Progenitor cell of endocrine pancreas (in vitro differentiated cells): Measurements from ENCODE around the gene MED23. TPM values are rescaled to one million over a fixed set of nuclear protein-coding genes. Genes with fewer than 3 reads are reported as not detected.

Source experiments
- DNase-seq: peaks from one replicate; pipeline ENCODE4 v3.0.0; 2021; ENCODE audit warnings: low spot score; ENCODE audit not compliant: unreplicated experiment
- H3K27ac Mint-ChIP-seq: 2 replicates; pipeline ENCODE4 v1.8.0; 2021; ENCODE audit warnings: mild to moderate bottlenecking, moderate library complexity, mixed read lengths
- H3K27me3 Mint-ChIP-seq: 2 replicates; pipeline ENCODE4 v1.8.0; 2021; ENCODE audit warnings: mixed read lengths
- H3K36me3 Mint-ChIP-seq: 2 replicates; pipeline ENCODE4 v1.8.0; 2022; ENCODE audit warnings: mixed read lengths; ENCODE audit not compliant: insufficient read depth
- H3K4me1 Mint-ChIP-seq: 2 replicates; pipeline ENCODE4 v1.8.0; 2021; ENCODE audit warnings: low read depth, mixed read lengths
- H3K4me3 Mint-ChIP-seq: 2 replicates; pipeline ENCODE4 v1.8.0; 2021; ENCODE audit warnings: low read depth, mild to moderate bottlenecking, moderate library complexity, mixed read lengths
- H3K9me3 Mint-ChIP-seq: 2 replicates; pipeline ENCODE4 v1.8.0; 2021; ENCODE audit warnings: low read depth, mixed read lengths
- CTCF ChIP-seq: fragments of 200-600 bp; sonication (generic); IDR thresholded peaks from one replicate; pipeline ENCODE4 v1.5.0; 2021; ENCODE audit warnings: antibody characterized with exemption, mild to moderate bottlenecking; ENCODE audit not compliant: unreplicated experiment
- total RNA-seq: library from RNA; stranded (reverse); gene quantifications from 2 replicates; pipeline ENCODE4 v1.2.1, GENCODE V29; 2021

The MED23 gene
- total RNA-seq, 1 donor from 2014 or later = 39.4 TPM

DNA sequence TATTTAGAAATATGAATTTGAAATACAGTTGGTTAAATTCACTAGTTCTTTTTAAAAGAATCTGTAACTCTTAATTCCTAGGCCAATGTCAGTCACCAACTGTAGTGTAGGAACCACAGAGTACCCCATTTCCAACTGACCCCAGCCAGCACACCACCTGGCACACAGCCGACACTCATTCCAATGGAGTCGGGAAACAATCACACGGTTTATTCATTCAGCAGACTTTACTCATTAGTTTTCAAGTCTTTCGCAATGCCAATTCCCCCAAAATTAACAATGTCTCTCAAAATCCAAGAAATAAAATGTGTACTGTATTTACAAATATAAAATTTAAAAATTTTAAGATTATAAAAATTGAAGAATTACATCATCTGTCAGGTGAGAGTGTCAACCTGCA lies 41.5 kb downstream of the MED23 start:
- DNase-seq = no peak
- Mint-ChIP-seq H3K36me3 (peaks cover 18% of the 10 kb centered on the region), H3K4me3 (no peak overlapping the region), H3K4me1 (no peaks in the 10 kb centered on the region), H3K27ac (no peak overlapping the region), H3K27me3 (no peaks in the 10 kb centered on the region), H3K9me3 (no peaks in the 10 kb centered on the region)
- TF ChIP-seq CTCF = no peak

DNA sequence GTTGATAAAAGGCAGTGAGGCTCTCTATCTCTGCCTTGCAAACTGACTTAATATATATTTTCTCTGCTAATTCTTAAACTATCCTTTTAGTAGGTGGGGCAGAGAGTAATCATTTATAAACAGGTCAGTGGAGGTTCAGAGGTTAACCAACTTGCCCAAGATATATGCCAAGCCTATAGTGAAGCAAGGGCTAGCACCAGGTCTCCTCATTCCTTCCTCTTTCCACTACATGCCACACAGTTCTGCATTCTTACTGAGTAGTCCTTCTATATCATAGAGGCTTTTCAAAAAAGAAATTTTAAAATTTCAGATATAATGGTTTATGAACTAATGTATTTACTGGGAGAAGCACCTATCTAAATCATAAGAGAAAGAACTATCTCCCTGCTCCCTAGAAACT lies 46.5 kb downstream of the MED23 start:
- Mint-ChIP-seq H3K9me3 (no peaks in the 10 kb centered on the region), H3K36me3 (peaks cover 11% of the 10 kb centered on the region), H3K4me3 (no peak overlapping the region), H3K4me1 (no peaks in the 10 kb centered on the region), H3K27me3 (no peaks in the 10 kb centered on the region), H3K27ac (no peak overlapping the region)
- TF ChIP-seq CTCF = no peak
- no peak for DNase-seq

GRCh38 chr6:131575834-131576478 lies 52.1 kb downstream of the MED23 start:
- Mint-ChIP-seq H3K9me3 (no peaks in the 10 kb centered on the region), H3K36me3 (peaks cover 12% of the 10 kb centered on the region), H3K27me3 (no peaks in the 10 kb centered on the region), H3K4me3 (no peak overlapping the region), H3K27ac (no peak overlapping the region), H3K4me1 (peaks cover 13% of the 10 kb centered on the region)
- DNase-seq = no peak
- TF ChIP-seq CTCF = no peak

GRCh38 chr6:131574686-131575085 lies 53.4 kb downstream of the MED23 start:
- Mint-ChIP-seq H3K4me3 (no peak overlapping the region), H3K27me3 (no peaks in the 10 kb centered on the region), H3K36me3 (peaks cover 7% of the 10 kb centered on the region), H3K4me1 (peaks cover 22% of the 10 kb centered on the region), H3K9me3 (no peaks in the 10 kb centered on the region), H3K27ac (no peak overlapping the region)
- DNase-seq = no peak
- no peak for TF ChIP-seq CTCF

DNA sequence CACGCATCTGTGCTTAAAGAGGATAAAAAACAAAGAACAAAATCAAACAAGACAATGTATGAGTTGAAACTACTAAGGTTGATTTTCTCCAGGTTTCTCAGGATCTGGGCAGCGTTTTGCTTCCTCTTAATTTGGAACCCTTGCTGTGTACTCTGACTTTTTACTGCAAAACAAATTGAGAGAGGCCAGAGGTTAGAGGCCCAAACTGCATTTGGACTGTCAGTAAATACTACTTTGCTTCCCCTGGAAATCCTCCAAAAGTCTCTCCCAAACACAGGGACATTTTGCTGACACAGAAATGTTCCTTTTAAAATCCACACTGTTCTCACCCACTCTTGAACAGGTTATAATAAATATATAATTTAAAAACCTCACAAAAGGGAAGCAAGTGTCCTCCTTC lies 53.9 kb downstream of the MED23 start:
- H3K4me3 Mint-ChIP-seq = no peak overlapping the region

More for the DNA sequence above, 53.9 kb downstream of the MED23 start:
- Mint-ChIP-seq H3K27me3 (no peaks in the 10 kb centered on the region), H3K27ac (no peak overlapping the region), H3K4me1 (peaks cover 23% of the 10 kb centered on the region), H3K9me3 (no peaks in the 10 kb centered on the region), H3K36me3 (peaks cover 7% of the 10 kb centered on the region)
- DNase-seq = no peak
- TF ChIP-seq CTCF = no peak
